ENCODE data around the gene PMAIP1. TPM values are rescaled to one million over a fixed set of nuclear protein-coding genes. Genes with fewer than 3 reads are reported as not detected.

PMAIP1 gene
- total RNA-seq, 1 donor from 2014 or later, result 57.2 TPM

DNA sequence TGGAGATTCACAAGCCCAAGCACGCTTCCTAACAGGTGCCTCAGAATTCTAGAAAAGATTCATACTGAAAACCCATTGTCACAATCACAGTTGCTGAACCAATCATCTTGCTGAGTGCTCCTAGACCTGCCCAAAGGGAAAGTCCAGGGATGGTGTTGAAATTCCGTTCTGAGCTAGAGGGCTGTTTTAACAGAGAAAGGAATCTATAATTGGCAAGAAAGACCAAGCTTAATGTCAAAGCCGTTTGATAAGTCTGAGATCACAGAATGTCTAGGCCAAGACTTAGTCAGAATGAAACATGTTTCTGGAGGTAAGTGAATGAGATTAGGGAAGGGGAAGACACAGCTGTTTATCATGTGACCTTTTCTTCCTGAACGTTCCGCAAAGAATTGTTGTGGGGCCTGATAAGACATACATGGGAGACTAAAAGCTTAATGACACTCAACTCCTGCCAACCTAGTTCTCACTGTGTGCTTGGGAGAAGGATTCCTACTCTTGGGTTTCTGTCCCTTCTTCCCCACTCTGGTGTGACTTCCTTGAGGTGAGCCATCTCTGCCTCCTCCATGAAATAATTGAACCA, 27.5 kb downstream of the PMAIP1 start:
- H3K27ac Mint-ChIP-seq, result peak overlapping the region; percentile 88
- intact Hi-C loops (cut with micrococcal nuclease), result loop anchor here (1.0 kb wide), 6 partner anchors 20 to 90 kb away; no protein-coding TSS in a partner anchor
- no peaks in the 10 kb centered on the region for H3K36me3 Mint-ChIP-seq (ENCODE audit: low read depth)
- H3K27me3 Mint-ChIP-seq (ENCODE audit: insufficient read depth), result no peaks in the 10 kb centered on the region
- H3K4me3 Mint-ChIP-seq, result peak overlapping the region; percentile 13
- DNase-seq (ENCODE audit: low spot score), result no peak
- no peaks in the 10 kb centered on the region for H3K9me3 Mint-ChIP-seq
- peaks cover 47% of the 10 kb centered on the region for H3K4me1 Mint-ChIP-seq (ENCODE audit: low read depth)

DNA sequence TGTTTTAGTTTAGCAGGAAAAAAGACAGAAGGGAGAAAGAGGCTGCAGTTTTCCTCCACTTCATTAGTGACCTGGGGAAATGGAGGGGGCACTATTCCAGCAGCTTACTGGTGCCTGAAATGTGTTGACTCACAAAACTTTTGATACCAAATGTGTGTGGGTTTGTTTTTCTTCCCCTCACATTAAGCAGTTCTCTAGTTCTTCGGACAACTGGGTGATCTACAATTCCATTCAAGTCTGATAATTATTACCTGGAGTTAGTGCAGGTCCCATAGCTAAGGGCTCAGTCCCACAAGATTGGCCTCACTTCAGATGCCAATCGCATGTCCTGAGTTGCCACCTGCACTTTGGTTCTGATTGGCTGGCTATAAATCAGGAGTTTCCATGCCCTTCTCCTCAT, 28.4 kb downstream of the PMAIP1 start:
- no peak for DNase-seq (ENCODE audit: low spot score)
- H3K4me1 Mint-ChIP-seq (ENCODE audit: low read depth), result peaks cover 44% of the 10 kb centered on the region
- H3K9me3 Mint-ChIP-seq, result no peaks in the 10 kb centered on the region
- intact Hi-C loops (cut with micrococcal nuclease), result no loop called here
- no peak overlapping the region for H3K27ac Mint-ChIP-seq
- no peaks in the 10 kb centered on the region for H3K27me3 Mint-ChIP-seq (ENCODE audit: insufficient read depth)
- H3K36me3 Mint-ChIP-seq (ENCODE audit: low read depth), result no peaks in the 10 kb centered on the region
- H3K4me3 Mint-ChIP-seq, result no peak overlapping the region

DNA sequence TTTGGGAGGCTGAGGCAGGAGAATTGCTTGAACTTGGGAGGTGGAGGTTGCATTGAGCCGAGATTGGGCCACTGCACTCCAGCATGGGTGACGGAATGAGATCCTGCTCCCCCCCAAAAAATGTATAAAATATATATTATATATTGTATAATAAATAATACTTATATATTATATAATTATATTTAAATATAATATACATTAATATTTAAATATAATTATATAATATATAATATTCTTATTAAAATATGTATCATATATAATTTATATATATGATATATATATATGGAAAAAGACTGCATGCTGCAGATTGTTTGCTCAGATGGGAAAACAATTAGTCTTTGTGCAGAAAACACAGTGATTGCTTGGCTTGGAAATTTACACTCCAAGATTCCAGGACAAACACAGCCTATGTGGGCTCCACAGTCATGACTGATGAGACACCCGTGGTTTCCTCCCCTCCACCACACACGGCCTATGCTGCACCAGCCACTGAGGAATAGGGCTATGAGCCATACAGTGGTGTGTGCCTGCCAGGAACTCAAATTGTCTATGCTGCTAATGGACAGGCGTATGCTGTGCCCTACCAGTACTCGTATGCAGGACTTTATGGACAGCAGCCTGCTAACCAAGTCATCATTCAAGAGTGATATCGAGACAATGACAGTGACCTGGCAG, 30.0 kb downstream of the PMAIP1 start:
- intact Hi-C loops (cut with micrococcal nuclease), result no loop called here
- Mint-ChIP-seq H3K27me3 (ENCODE audit: insufficient read depth) (peaks cover 6% of the 10 kb centered on the region), H3K36me3 (ENCODE audit: low read depth) (no peaks in the 10 kb centered on the region), H3K27ac (no peak overlapping the region), H3K4me3 (no peak overlapping the region), H3K4me1 (ENCODE audit: low read depth) (peaks cover 28% of the 10 kb centered on the region), H3K9me3 (no peaks in the 10 kb centered on the region)
- DNase-seq (ENCODE audit: low spot score), result no peak

DNA sequence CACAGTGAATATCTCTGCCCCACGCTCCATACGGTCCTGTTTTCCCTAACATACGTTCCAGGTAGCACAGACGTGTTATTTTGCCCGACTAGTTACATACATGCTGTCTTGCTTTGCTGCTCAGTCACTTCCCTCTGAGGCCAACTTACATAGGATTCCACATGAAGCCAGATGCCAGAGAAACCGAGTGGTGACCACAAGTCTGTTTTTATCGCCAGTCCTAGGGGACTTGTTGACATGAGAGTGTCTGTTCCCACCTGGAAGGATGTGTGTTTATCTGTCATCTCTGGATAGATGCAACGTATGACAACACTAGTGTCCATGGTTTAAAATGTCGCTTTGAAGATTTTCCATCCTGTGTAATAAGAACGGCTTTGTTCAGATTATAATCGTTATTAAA, 32.6 kb downstream of the PMAIP1 start:
- Mint-ChIP-seq H3K9me3 (no peaks in the 10 kb centered on the region), H3K4me3 (no peak overlapping the region), H3K27ac (no peak overlapping the region), H3K4me1 (ENCODE audit: low read depth) (peaks cover 9% of the 10 kb centered on the region), H3K36me3 (ENCODE audit: low read depth) (no peaks in the 10 kb centered on the region), H3K27me3 (ENCODE audit: insufficient read depth) (peaks cover 9% of the 10 kb centered on the region)
- no peak for DNase-seq (ENCODE audit: low spot score)
- intact Hi-C loops (cut with micrococcal nuclease), result no loop called here

DNA sequence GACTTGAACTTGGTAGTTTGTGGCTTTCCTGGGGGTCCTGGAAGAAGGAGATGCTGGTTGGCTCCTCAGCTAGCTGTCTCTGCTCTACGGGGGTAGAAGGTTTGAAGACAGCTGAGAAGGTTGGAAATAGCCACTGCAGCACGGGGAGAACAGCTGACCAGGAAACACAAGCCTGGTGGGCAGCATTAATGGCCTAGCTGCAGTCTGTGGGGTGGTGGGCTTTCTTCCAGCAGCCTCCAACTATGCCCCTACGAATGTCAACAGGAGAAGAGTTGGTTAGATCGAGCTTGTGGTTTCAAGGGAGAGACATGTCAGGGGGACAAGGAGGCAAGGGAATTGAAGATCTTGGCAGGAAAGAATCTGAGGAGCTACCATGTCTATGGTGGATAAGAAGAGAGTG, 38.9 kb downstream of the PMAIP1 start:
- no peak overlapping the region for H3K27ac Mint-ChIP-seq
- H3K36me3 Mint-ChIP-seq (ENCODE audit: low read depth), result no peaks in the 10 kb centered on the region
- H3K9me3 Mint-ChIP-seq, result no peaks in the 10 kb centered on the region
- peaks cover 10% of the 10 kb centered on the region for H3K27me3 Mint-ChIP-seq (ENCODE audit: insufficient read depth)
- H3K4me1 Mint-ChIP-seq (ENCODE audit: low read depth), result no peaks in the 10 kb centered on the region
- DNase-seq (ENCODE audit: low spot score), result no peak
- H3K4me3 Mint-ChIP-seq, result no peak overlapping the region
- intact Hi-C loops (cut with micrococcal nuclease), result no loop called here

DNA sequence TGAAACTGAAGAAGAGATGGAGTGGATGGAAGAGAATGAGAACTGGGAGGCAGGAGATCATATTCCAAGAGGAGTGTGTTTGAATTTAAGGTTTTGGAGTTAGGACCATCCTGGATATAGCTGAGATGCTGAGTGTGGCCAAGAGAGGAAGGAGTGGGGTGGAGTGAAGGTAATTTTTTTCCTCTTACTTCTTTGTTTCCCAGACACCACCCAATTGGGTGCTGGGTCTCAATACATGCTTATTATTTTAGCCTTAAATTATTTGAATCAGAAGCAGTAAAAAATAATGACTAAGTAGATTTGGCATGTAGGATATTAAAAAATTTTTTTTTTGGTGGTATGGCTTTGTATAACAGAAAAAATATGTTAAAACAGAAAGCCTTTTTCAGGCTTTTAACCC, 39.3 kb downstream of the PMAIP1 start:
- Mint-ChIP-seq H3K27me3 (ENCODE audit: insufficient read depth) (peaks cover 7% of the 10 kb centered on the region), H3K27ac (no peak overlapping the region), H3K4me3 (no peak overlapping the region), H3K9me3 (no peaks in the 10 kb centered on the region), H3K4me1 (ENCODE audit: low read depth) (no peaks in the 10 kb centered on the region), H3K36me3 (ENCODE audit: low read depth) (no peaks in the 10 kb centered on the region)
- no peak for DNase-seq (ENCODE audit: low spot score)
- intact Hi-C loops (cut with micrococcal nuclease), result no loop called here

DNA sequence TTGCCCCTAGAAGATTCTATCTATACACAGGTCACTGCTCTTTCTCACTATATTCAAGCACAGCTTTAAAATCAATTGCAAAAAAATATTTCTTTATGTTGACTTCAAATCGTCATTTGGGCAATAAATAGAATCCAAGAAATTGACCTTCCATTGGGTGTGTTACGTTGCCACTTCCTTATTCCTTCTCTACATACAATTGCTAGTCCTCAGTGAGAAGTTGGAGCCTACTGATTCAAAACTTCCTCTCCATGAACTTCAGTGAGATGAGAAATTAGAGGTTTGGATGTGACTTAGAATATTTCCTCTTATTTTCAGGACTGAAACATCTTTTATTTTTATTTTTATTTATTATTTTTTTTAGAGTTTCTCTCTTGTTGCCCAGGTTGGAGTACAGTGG, 40.3 kb downstream of the PMAIP1 start:
- Mint-ChIP-seq H3K4me1 (ENCODE audit: low read depth) (no peaks in the 10 kb centered on the region), H3K4me3 (no peak overlapping the region), H3K9me3 (no peaks in the 10 kb centered on the region), H3K36me3 (ENCODE audit: low read depth) (no peaks in the 10 kb centered on the region), H3K27ac (no peak overlapping the region), H3K27me3 (ENCODE audit: insufficient read depth) (peaks cover 4% of the 10 kb centered on the region)
- no peak for DNase-seq (ENCODE audit: low spot score)
- intact Hi-C loops (cut with micrococcal nuclease), result no loop called here

DNA sequence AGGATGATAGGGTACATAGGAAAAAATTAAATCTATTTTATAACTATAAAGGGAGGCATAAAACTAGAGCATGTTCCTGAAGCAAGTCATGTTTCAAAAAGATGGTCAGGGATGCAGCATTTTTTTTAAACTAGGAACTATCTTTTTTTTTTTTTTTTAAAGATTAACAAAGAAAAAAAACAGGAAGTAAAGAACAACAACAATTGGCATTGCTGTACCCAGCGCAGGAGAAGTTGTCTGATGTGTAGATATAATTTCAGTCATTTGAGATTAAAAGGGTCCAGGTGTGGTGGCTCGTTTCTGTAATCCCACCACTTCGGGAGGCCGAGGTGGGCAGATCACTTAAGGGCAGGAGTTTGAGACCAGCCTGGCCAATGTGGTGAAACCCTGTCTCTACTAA, 41.5 kb downstream of the PMAIP1 start:
- Mint-ChIP-seq H3K4me1 (ENCODE audit: low read depth) (no peaks in the 10 kb centered on the region), H3K27ac (no peak overlapping the region), H3K36me3 (ENCODE audit: low read depth) (no peaks in the 10 kb centered on the region), H3K27me3 (ENCODE audit: insufficient read depth) (peaks cover 4% of the 10 kb centered on the region), H3K4me3 (no peak overlapping the region), H3K9me3 (no peaks in the 10 kb centered on the region)
- intact Hi-C loops (cut with micrococcal nuclease), result no loop called here
- DNase-seq (ENCODE audit: low spot score), result no peak

DNA sequence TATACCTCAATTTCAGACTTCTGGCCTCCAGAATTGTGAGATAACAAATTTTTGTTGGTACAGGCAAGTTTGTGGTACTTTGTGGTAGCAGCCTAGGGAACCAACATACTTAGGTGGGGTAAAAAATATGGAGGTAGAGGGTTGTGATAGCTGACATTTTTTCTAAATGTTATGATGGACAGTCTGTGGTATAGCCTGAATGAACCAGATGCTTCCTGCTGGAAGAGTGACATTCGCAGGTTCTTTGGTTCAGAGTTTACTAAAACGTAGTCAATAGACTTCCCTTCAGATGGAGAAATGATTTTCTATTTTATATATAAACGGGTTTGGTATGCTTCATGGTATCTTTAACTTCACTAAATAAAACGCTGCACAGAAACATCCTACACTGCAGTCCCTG, 42.8 kb downstream of the PMAIP1 start:
- no peaks in the 10 kb centered on the region for H3K4me1 Mint-ChIP-seq (ENCODE audit: low read depth)
- DNase-seq (ENCODE audit: low spot score), result no peak
- no peak overlapping the region for H3K27ac Mint-ChIP-seq
- intact Hi-C loops (cut with micrococcal nuclease), result no loop called here
- peaks cover 4% of the 10 kb centered on the region for H3K27me3 Mint-ChIP-seq (ENCODE audit: insufficient read depth)
- H3K36me3 Mint-ChIP-seq (ENCODE audit: low read depth), result no peaks in the 10 kb centered on the region
- no peaks in the 10 kb centered on the region for H3K9me3 Mint-ChIP-seq
- no peak overlapping the region for H3K4me3 Mint-ChIP-seq

DNA sequence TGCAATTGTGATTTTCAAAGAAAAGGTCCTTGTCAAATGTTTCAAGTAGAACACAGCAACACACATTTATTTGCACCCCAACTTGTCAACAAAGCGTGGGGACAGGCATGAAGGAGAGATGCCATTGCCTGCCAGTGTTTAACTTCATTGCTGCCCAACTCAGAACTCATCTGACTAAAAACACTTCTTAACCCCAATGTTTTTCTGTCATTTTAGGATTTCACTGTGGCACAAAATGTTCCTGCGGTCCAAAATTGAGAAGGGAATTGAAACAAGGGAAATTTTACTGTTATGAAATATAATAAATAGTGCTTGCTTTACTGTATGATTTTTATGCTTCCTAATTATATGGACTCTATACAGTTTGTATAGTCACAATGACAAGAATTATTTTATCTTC, 45.7 kb downstream of the PMAIP1 start:
- Mint-ChIP-seq H3K4me1 (ENCODE audit: low read depth) (no peaks in the 10 kb centered on the region), H3K27me3 (ENCODE audit: insufficient read depth) (no peaks in the 10 kb centered on the region), H3K9me3 (no peaks in the 10 kb centered on the region), H3K4me3 (no peak overlapping the region), H3K27ac (no peak overlapping the region), H3K36me3 (ENCODE audit: low read depth) (no peaks in the 10 kb centered on the region)
- intact Hi-C loops (cut with micrococcal nuclease), result no loop called here
- DNase-seq (ENCODE audit: low spot score), result no peak

DNA sequence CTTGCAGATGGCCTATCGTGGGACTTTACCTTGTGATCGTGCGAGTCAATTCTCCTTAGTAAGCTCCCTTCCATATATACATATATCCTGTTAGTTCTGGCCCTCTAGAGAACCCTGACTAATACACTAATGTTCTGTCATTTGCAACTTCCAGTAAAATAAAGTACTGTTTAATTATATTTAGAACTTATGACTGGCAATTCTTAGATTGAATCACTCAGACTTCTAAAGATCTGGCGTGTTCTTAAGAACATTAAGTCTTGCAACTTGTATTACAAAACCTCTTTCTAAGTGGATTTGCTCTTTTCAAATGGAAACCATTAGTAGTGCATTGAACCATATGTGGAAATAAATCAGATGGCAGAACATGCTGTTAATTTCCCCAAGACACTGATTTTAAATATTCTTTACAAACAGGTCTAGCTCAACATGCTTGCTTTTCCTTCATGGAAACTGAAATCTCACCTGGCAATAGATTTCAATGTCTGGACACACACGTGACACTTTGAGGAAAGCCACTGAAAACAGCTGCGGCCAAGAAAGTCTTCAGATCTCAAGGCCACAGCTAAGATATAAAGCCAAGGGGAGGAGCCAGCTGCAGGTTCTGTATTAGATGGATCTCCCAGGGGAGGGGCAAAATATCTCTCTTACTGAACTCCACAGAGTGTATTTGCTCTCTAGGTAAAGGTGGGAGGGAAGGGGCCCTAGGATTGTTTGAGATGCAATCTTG, 50.6 kb downstream of the PMAIP1 start:
- Mint-ChIP-seq H3K36me3 (ENCODE audit: low read depth) (no peaks in the 10 kb centered on the region), H3K9me3 (no peaks in the 10 kb centered on the region), H3K4me3 (no peak overlapping the region), H3K4me1 (ENCODE audit: low read depth) (peaks cover 17% of the 10 kb centered on the region), H3K27me3 (ENCODE audit: insufficient read depth) (no peaks in the 10 kb centered on the region), H3K27ac (no peak overlapping the region)
- intact Hi-C loops (cut with micrococcal nuclease), result no loop called here
- no peak for DNase-seq (ENCODE audit: low spot score)

DNA sequence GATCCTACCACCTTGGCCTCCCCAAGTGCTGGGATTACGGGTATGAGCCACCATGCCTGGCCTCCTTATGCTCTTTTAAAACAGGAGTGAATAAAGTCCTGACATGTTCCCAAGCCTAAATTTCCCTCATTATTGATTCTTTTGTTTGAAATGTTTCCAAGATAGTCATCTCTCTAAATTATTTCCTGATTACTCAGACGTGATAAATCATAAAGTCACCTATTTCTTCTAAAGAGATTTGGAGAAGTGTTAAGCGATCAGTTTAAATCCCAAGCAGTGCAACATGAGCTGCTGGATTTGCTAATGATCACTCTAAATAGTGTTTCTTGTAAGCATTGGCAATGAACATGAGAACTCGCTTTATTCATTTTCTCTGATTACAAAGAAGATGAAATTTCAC, 51.8 kb downstream of the PMAIP1 start:
- Mint-ChIP-seq H3K9me3 (no peaks in the 10 kb centered on the region), H3K36me3 (ENCODE audit: low read depth) (no peaks in the 10 kb centered on the region), H3K4me3 (no peak overlapping the region), H3K27me3 (ENCODE audit: insufficient read depth) (no peaks in the 10 kb centered on the region), H3K27ac (no peak overlapping the region), H3K4me1 (ENCODE audit: low read depth) (peaks cover 17% of the 10 kb centered on the region)
- intact Hi-C loops (cut with micrococcal nuclease), result no loop called here
- no peak for DNase-seq (ENCODE audit: low spot score)

DNA sequence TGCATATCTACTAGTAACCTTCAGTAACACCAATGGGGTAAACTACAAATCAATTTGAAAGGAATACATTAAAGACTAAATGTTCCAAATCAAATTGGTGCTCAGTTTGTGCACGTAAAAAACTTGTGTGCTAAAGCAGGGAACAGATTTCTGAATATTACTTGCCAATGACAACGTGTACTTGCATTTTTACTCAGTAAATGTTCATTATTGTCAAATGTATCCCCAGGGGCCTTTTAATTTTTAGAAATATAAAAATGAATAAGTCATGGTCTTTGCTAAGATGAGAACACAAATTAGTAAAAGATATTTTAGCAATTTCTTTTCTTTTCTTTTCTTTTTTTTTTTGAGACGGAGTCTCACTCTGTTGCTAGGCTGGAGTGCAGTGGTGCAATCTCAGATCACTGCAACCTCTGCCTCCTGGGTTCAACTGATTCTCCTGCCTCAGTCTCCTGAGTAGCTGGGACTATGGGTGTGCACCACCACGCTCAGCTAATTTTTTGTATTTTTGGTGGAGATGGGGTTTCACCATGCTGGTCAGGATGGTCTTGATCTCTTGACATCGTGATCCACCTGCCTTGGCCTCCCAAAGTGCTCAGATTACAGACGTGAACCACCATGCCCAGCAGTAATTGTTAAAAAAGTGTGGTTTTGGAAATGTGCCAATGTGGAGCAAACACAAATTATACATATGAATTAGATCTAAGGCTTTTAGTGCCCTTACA, 52.6 kb downstream of the PMAIP1 start:
- peaks cover 17% of the 10 kb centered on the region for H3K4me1 Mint-ChIP-seq (ENCODE audit: low read depth)
- no peaks in the 10 kb centered on the region for H3K9me3 Mint-ChIP-seq
- no peak for DNase-seq (ENCODE audit: low spot score)
- H3K27me3 Mint-ChIP-seq (ENCODE audit: insufficient read depth), result no peaks in the 10 kb centered on the region
- intact Hi-C loops (cut with micrococcal nuclease), result loop anchor here (1.0 kb wide), 3 partner anchors 25 to 66 kb away; partner anchors contain the start of gene PMAIP1
- H3K36me3 Mint-ChIP-seq (ENCODE audit: low read depth), result no peaks in the 10 kb centered on the region
- H3K4me3 Mint-ChIP-seq, result no peak overlapping the region
- no peak overlapping the region for H3K27ac Mint-ChIP-seq

All from activated T-helper 1 cell treated with anti-CD3 and anti-CD28 coated beads, Interleukin-12 subunit alpha, Interleukin-12 subunit beta, Interleukin-2, Interleukin-4 antibody, amounts not matched to agents 30 ng/mL and 10 ng/mL and 1 ng/mL, durations not matched to agents 14 hours and 24 hours and 36 hours (primary cell).